Pancreas (tissue), 10 donors: ENCODE results near the gene KCNJ3. TPM values are rescaled to one million over a fixed set of nuclear protein-coding genes. Genes with fewer than 3 reads are reported as not detected.
A peak's percentile ranks its signal among the peaks of the same experiment; 100 is the strongest.

Experiments used
- ATAC-seq, 4 donors: fragments of 200-7000 bp; cut with Tn5 transposase; one replicate each; pipeline versions ENCODE4 v1.8.0 to v1.9.1; 2020; ENCODE audit warnings: mild to moderate bottlenecking in 4 of 4, moderate library complexity in 4 of 4
- DNase-seq, 6 donors: peaks; one replicate each; pipeline ENCODE4 v3.0.0-alpha.2; 2020
- FAIRE-seq: peaks from 2 replicates; lab custom pipeline; 2012; peaks lifted over from hg19 to GRCh38; lab: Jason Lieb, UNC
- H3K27ac ChIP-seq, 4 donors: fragments of 200-600 bp; sonication (generic); 1 replicate in 3 of 4; 2 replicates in 1 of 4; pipeline versions ENCODE4 v1.5.0 to v1.8.0; 2020
- H3K27me3 ChIP-seq, 4 donors: fragments of 200-600 bp; one replicate each; pipeline ENCODE4 v1.8.0; 2021
- H3K36me3 ChIP-seq, 3 donors: fragments of 200-600 bp; sonication (generic) in 1 of 3; one replicate each; pipeline versions ENCODE4 v1.5.0 to v1.8.0; 2020 to 2021
- H3K4me1 ChIP-seq, 3 donors: fragments of 200-600 bp; one replicate each; pipeline ENCODE4 v1.8.0; 2021
- H3K4me3 ChIP-seq, 4 donors: fragments of 200-600 bp; sonication (generic) in 2 of 4; one replicate each; pipeline versions ENCODE4 v1.5.0 to v1.8.0; 2020 to 2021
- H3K9me3 ChIP-seq, 4 donors: fragments of 200-600 bp; one replicate each; pipeline ENCODE4 v1.8.0; 2021
- CTCF ChIP-seq, 4 donors: fragments of 200-600 bp; sonication (generic) in 3 of 4; IDR thresholded peaks; one replicate each; pipeline versions ENCODE4 v1.5.0 to v1.8.0; 2021; ENCODE audit warnings: antibody characterized with exemption in 4 of 4
- WGBS, 2 donors: extraction: QIAGEN DNeasy Blood & Tissue Kit; methylation state at CpG; one replicate each; pipeline ENCODE4 v1.1.7; 2013; 5-methylcytosine and 5-hydroxymethylcytosine counted together
- intact Hi-C, 3 donors: fragments of 100-400 bp; cut with DNase I; formaldehyde crosslinking; loops; one replicate each; pipeline versions ENCODE4 v1.11.1 to v1.14.2; 2022
- polyA plus RNA-seq, 2 donors: library from polyadenylated mRNA; stranded (reverse); fragments of 200-250 nt; gene quantifications; one replicate each; pipeline ENCODE4 v1.2.3, GENCODE V29; 2013
- total RNA-seq, 6 donors: library from RNA; stranded (reverse); fragmentation: NEBNext Ultra II Directional in 4 of 6; extraction: Animal tissue kit (Norgen Biotek cat#: 25700) in 4 of 6; gene quantifications; one replicate each; pipeline versions ENCODE4 v1.2.1 to v1.2.4, GENCODE V29; 2021 to 2023
- donor health status: healthy with polysubstance abuse.
- donor health status: DM: no; HTN: no; CAD: no; lungs with moderate emphysema.
- donor health status: DM: no; HTN: no; CAD: no.
- donor health status: control.
- donor health status: control.
- donor health status: Bipolar disorder and iron deficiency.
- donor health status: DM: yes; HTN: yes; CAD: no.
- donor health status: DM: no; HTN: no; CAD: no.
- donor health status: DM: no; HTN: no; CAD: no.
- donor health status: DM: yes; HTN: yes; CAD: no.

KCNJ3 gene
- total and polyA plus RNA-seq, 8 donors = 0.66 to 3.1 (median 0.90) TPM

GRCh38 chr2:154825358-154825757 lies 126.9 kb downstream of the KCNJ3 start:
- FAIRE-seq (no peak), ATAC-seq (no peak)

DNA sequence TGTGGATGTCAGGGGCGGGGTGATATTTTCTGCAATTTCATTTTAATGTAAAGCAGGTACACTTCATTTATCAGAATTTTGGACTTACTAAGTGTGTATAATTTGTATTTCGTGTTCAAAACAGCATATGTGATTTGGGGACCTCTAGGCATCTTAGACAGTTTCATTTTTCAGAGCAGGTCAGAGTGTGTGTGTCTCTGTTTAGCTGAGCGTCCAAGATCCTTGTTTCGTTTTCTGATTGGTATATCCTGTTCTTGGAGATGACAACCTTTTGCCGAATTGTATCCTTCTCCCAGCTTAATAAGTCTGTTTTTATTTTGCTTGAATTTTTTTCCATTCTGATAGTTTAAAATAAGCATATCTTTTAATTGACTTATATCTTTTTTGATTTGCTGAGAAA lies 128.3 kb downstream of the KCNJ3 start:
- Histone ChIP-seq H3K4me1 (no peaks in the 10 kb centered on the region), H3K4me3 (no peak overlapping the region), H3K9me3 (no peaks in the 10 kb centered on the region), H3K27me3 (no peaks in the 10 kb centered on the region), H3K36me3 (no peaks in the 10 kb centered on the region), H3K27ac (no peak overlapping the region)
- 88 to 90% methylated on average over 5 of the region's 5 CpGs for WGBS, 2 donors
- TF ChIP-seq CTCF (IDR thresholded peaks at IDR 0.05) = no peak
- ATAC-seq (no peak), DNase-seq (no peak), FAIRE-seq (no peak)
- intact Hi-C loops = no loop called here

More at GRCh38 chr2:154825358-154825757, 126.9 kb downstream of the KCNJ3 start:
- Histone ChIP-seq H3K4me1 (no peaks in the 10 kb centered on the region), H3K27me3 (no peaks in the 10 kb centered on the region), H3K9me3 (no peaks in the 10 kb centered on the region), H3K27ac (no peak overlapping the region), H3K4me3 (no peak overlapping the region), H3K36me3 (no peaks in the 10 kb centered on the region)
- 96 to 100% methylated on average over 2 of the region's 2 CpGs for WGBS, 2 donors
- TF ChIP-seq CTCF (IDR thresholded peaks at IDR 0.05) = no peak
- DNase-seq = no peak
- intact Hi-C loops = no loop called here

DNA sequence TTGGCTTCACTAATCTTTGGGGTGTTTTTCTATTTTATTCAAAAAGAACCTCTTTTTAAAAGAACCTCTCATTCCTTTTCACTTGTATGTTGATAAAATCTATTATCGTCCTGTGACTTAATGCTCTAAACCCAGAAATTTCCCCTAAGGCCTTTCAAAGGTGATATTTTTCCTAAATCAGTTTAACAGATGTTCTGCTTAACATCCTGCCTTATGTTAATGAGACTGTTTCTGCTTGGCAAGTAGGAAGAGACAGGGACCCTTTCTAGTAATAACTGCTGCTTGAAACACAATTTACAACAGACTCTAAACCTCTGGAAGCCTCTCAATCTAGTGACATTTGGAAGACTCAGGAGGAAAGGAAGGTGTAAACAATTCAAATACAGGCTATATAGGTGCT lies 128.8 kb downstream of the KCNJ3 start:
- Histone ChIP-seq H3K4me1 (no peaks in the 10 kb centered on the region), H3K27me3 (no peaks in the 10 kb centered on the region), H3K4me3 (no peak overlapping the region), H3K27ac (no peak overlapping the region), H3K9me3 (no peaks in the 10 kb centered on the region), H3K36me3 (no peaks in the 10 kb centered on the region)
- FAIRE-seq = no peak
- no peak for ATAC-seq
- DNase-seq = no peak
- intact Hi-C loops = no loop called here
- TF ChIP-seq CTCF (IDR thresholded peaks at IDR 0.05) = no peak
- 84 to 87% methylated on average over 1 of the region's 1 CpG for WGBS, 2 donors

DNA sequence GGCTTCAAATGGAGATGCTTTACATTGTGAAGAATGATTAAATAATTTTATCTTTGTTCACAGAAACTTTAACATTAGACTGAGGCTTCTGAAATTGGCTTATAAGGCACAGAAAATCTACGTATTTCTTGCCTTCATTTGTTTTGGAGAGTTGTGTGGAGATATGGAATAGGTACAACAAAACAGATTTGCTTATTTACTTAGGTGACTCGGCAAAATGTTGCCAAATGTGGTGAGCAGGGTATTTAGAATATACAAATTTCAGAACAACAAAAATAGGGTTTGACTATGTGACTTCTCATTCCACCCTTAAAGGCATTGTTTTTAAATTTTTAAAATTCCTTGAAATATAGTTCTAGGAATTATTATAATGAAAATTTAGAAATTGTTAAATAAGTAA lies 134.2 kb downstream of the KCNJ3 start:
- peaks cover 0 to 5% (median 0%) of the 10 kb centered on the region in 3 donors for H3K4me1 ChIP-seq
- DNase-seq (no peak), FAIRE-seq (no peak), ATAC-seq (no peak)
- H3K4me3 ChIP-seq = no peak overlapping the region
- no peak overlapping the region for H3K27ac ChIP-seq
- WGBS, 2 donors = 30 to 38% methylated on average over 2 of the region's 2 CpGs
- H3K36me3 ChIP-seq = no peaks in the 10 kb centered on the region
- intact Hi-C loops = no loop called here
- TF ChIP-seq CTCF (IDR thresholded peaks at IDR 0.05) = no peak
- no peaks in the 10 kb centered on the region for H3K27me3 ChIP-seq
- H3K9me3 ChIP-seq = no peaks in the 10 kb centered on the region

- ATAC-seq (peak in 3 of 4 donors; percentile 83 to 90 (median 83)), FAIRE-seq (no peak), DNase-seq (no peak)
- WGBS, 2 donors = 17 to 28% methylated on average over 2 of the region's 2 CpGs
- Histone ChIP-seq H3K27ac (no peak overlapping the region), H3K9me3 (no peaks in the 10 kb centered on the region), H3K36me3 (no peaks in the 10 kb centered on the region), H3K4me3 (no peak overlapping the region), H3K27me3 (no peaks in the 10 kb centered on the region), H3K4me1 (peaks cover 0 to 5% (median 0%) of the 10 kb centered on the region in 3 donors)
- no peak for TF ChIP-seq CTCF (IDR thresholded peaks at IDR 0.05)
- intact Hi-C loops = no loop called here
Measured at GRCh38 chr2:154836632-154837031, 138.1 kb downstream of the KCNJ3 start.
